Measurements from ENCODE around the gene SOBP.
A peak's percentile ranks its signal among the peaks of the same experiment; 100 is the strongest.

The SOBP gene

GRCh38 chr6:107491760-107492660 is 2.1 kb downstream of the SOBP start (continued):
- no peak for TF ChIP-seq ZNF645 (tag by site-specific recombination; IDR thresholded peaks at IDR 0.05)
- TF ChIP-seq ZNF558 (tag by site-specific recombination; IDR thresholded peaks at IDR 0.05): peak; percentile 16; the same call in 1 of the 2 replicates
- TF ChIP-seq GLI4 (tag by site-specific recombination; IDR thresholded peaks at IDR 0.05): no peak
- TF ChIP-seq SP3 (tag by site-specific recombination; IDR thresholded peaks at IDR 0.05): no peak
- peak; percentile 63; the same call in 1 of the 2 replicates for TF ChIP-seq ZNF660 (tag by site-specific recombination; IDR thresholded peaks at IDR 0.05)
- peak; percentile 20; the same call in 1 of the 2 replicates for TF ChIP-seq ZNF518A (tag by site-specific recombination; conservative IDR thresholded peaks at IDR 0.05; ENCODE audit: low read depth)
- peak; percentile 96 for TF ChIP-seq OSR2 (tag by site-specific recombination; IDR thresholded peaks at IDR 0.05)
- no peak for TF ChIP-seq ZBTB26 (tag by site-specific recombination; optimal IDR thresholded peaks at IDR 0.05)
- TF ChIP-seq ZNF23 (tag by site-specific recombination; IDR thresholded peaks at IDR 0.05; ENCODE audit: borderline replicate concordance): no peak
- no peak for TF ChIP-seq ZNF324 (tag by site-specific recombination; IDR thresholded peaks at IDR 0.05)
- no peak for TF ChIP-seq ZNF548 (tag by site-specific recombination; IDR thresholded peaks at IDR 0.05)
- peak; percentile 96 for TF ChIP-seq IKZF3 (tag by site-specific recombination; IDR thresholded peaks at IDR 0.05)
- TF ChIP-seq ZNF513 (tag by site-specific recombination; IDR thresholded peaks at IDR 0.05): peak; percentile 71
- no peak for TF ChIP-seq ELK4 (IDR thresholded peaks at IDR 0.05; ENCODE audit: borderline replicate concordance, low read depth, low read length)
- TF ChIP-seq EGR2 (tag by site-specific recombination; IDR thresholded peaks at IDR 0.05; ENCODE audit: low read depth): no peak
- TF ChIP-seq ZNF580 (tag by site-specific recombination; IDR thresholded peaks at IDR 0.05): peak; percentile 88
- TF ChIP-seq ZFP41 (tag by site-specific recombination; IDR thresholded peaks at IDR 0.05; ENCODE audit: borderline replicate concordance): no peak
- TF ChIP-seq ZNF26 (tag by site-specific recombination; IDR thresholded peaks at IDR 0.05): no peak
- no peak for TF ChIP-seq ZSCAN5A (tag by site-specific recombination; IDR thresholded peaks at IDR 0.05)
- peak; percentile 17; the same call in 1 of the 2 replicates for TF ChIP-seq MZF1 (tag by site-specific recombination; IDR thresholded peaks at IDR 0.05; ENCODE audit: borderline replicate concordance)
- TF ChIP-seq ZNF311 (tag by site-specific recombination; IDR thresholded peaks at IDR 0.05; ENCODE audit: borderline replicate concordance): no peak
- 0 out of 2 replicates have a peak, but pooled peaks have one; percentile 27 for TF ChIP-seq ZNF2 (tag by site-specific recombination; IDR thresholded peaks at IDR 0.05)
- no peak for TF ChIP-seq ZNF544 (tag by site-specific recombination; IDR thresholded peaks at IDR 0.05)
- TF ChIP-seq ZNF837 (tag by site-specific recombination; IDR thresholded peaks at IDR 0.05): no peak
- TF ChIP-seq MEIS1 (CRISPR knock-in tag; IDR thresholded peaks at IDR 0.05; ENCODE audit: borderline replicate concordance): no peak

All from HEK293 (cell line).